Epithelial cell of umbilical artery (primary cell): Measurements from ENCODE around the gene EMC7. TPM values are rescaled to one million over a fixed set of nuclear protein-coding genes. Genes with fewer than 3 reads are reported as not detected.

Experiments used
- total RNA-seq: library from RNA; depleted of rRNA; stranded (reverse); fragments of >200 nt; gene quantifications from 2 replicates; pipeline ENCODE4 v1.2.3, GENCODE V29; 2014

The EMC7 gene
- total RNA-seq: 39.3 and 50.8 TPM in 2 replicates

DNA sequence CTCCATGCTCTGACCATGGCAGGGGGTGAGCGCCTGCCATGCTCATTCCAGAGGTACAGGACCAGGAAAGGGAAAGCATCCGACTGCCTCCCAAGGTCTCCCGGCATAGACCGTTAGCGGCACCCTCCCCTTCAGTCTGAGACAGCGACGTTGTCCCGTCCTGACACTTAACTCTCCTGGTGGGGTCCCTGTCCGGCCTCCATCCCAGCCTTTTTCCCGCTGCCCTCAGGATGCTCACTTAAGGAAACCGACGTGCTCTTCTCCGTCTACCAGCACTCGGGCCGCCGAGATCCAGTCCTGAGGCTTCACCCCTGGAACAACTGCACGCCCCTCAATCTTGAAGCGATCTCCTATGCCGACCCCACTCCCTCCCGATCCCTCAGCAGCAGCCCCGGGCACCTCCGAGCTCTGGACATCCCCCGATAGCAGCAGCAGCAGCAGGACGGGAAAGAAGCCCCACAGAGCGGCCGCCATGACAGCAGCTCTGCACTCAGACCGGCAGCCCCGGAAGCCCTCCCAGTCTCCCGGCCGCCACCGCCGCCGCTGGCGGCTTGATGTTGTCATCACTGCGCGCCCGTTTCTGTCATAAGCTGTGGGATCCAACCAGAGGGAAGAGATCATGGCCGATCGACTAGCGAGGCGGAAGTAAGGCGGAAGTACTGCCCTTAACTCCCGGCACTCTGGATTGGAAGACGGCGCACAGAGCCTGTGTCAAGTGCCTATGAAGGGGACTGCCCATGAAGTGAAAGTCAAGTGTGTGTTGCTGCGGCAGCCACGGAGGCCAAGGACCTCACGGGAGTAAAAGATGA, at the start of gene EMC7, which contains the start of gene PGBD4:
Gene EMC7 (minus strand): TSS at position 497 of the 809 bp plus-strand sequence. CDS start 23 bp downstream, at position 474.
Gene PGBD4 (plus strand): TSS at position 718 of the 809 bp plus-strand sequence. CDS start 449 bp downstream, outside the sequence.

DNA sequence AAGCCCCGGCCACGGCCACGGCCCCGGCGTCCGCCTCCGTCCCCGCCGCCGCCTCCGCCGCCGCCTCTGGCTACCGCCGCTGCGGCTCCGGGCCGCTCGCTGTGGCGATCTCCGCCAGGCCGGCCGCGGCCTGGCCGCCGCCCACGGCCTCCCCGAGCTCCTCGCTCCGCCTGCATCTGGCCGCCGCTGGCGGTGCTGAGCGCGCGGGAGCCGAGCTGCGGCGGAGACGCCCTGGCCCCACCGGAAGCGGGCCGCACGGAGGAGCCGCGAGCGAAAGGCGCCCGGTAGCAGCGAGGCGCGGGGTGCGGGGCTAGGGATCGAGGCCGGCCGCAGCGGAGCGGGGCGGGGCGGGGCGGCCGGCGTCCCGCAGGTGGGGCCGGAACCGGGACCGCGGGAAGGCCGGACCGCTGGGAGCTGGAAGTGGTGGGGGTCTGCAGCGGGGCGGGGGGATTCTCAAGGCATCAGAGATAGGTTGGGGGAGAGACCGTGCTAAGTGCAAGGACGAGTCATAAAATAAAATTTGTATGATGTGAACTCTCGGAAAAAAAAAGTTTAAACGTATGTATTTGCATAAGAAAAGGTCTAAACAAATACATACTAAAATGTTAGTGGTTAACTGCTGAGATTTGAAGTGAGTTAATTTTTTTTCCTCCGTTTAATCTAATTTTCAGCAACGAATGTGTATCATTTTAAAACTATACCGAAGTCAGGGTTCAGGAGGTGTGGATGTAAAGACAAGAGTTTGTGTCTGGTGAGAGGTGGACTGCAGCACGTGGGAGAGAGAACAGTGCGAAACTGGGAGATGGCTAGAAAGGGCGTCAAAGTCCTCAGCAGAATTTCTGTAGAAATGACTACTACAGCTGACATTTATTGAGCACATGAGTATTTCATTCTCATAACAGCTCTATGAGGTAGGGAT, 62.5 kb downstream of the EMC7 start, which contains the start of gene AVEN:
Gene AVEN (minus strand): TSS at position 334 of the 919 bp plus-strand sequence. CDS start 158 bp downstream, at position 176.

Other genes with a start within 250 kb of the EMC7 start
- not detected in 2 replicates for gene CHRM5, start 133.4 kb downstream of the EMC7 start, total RNA-seq
- 29.6 and 43.2 TPM in 2 replicates for gene AVEN, start 62.7 kb downstream of the EMC7 start, total RNA-seq
- 0.65 and 1.4 TPM in 2 replicates for gene PGBD4, start 221 bp upstream of the EMC7 start, total RNA-seq
- gene KATNBL1, start 108.2 kb upstream of the EMC7 start, total RNA-seq: 58.5 and 82.2 TPM in 2 replicates
- gene EMC4, start 123.2 kb upstream of the EMC7 start, total RNA-seq: 249 and 283 TPM in 2 replicates
- 14.3 TPM in 2 replicates for gene SLC12A6, start 235.9 kb upstream of the EMC7 start, total RNA-seq
- 154 and 299 TPM in 2 replicates for gene NOP10, start 241.3 kb upstream of the EMC7 start, total RNA-seq
- not detected in 2 replicates for gene NUTM1, start 241.5 kb upstream of the EMC7 start, total RNA-seq